Subcutaneous preadipocyte (primary cell): ENCODE data around the gene ZNF691. TPM values are rescaled to one million over a fixed set of nuclear protein-coding genes. Genes with fewer than 3 reads are reported as not detected.

Experiments used
- total RNA-seq: library from RNA; depleted of rRNA; stranded (reverse); fragments of >200 nt; gene quantifications from 2 replicates; pipeline ENCODE4 v1.2.3, GENCODE V29; 2012

Gene ZNF691, protein sequence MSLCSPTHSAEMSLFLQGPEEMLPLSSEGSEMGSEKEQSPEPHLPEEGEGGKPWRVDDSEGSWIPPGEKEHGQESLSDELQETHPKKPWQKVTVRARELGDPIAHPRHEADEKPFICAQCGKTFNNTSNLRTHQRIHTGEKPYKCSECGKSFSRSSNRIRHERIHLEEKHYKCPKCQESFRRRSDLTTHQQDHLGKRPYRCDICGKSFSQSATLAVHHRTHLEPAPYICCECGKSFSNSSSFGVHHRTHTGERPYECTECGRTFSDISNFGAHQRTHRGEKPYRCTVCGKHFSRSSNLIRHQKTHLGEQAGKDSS
- 7.6 and 9.2 TPM in 2 replicates for total RNA-seq

GRCh38 chr1:42846257-42847110 is at the start of gene ZNF691:
ZNF691 (plus strand) TSS chr1:42846613; CDS start chr1:42849659, 3,046 bp downstream.

DNA sequence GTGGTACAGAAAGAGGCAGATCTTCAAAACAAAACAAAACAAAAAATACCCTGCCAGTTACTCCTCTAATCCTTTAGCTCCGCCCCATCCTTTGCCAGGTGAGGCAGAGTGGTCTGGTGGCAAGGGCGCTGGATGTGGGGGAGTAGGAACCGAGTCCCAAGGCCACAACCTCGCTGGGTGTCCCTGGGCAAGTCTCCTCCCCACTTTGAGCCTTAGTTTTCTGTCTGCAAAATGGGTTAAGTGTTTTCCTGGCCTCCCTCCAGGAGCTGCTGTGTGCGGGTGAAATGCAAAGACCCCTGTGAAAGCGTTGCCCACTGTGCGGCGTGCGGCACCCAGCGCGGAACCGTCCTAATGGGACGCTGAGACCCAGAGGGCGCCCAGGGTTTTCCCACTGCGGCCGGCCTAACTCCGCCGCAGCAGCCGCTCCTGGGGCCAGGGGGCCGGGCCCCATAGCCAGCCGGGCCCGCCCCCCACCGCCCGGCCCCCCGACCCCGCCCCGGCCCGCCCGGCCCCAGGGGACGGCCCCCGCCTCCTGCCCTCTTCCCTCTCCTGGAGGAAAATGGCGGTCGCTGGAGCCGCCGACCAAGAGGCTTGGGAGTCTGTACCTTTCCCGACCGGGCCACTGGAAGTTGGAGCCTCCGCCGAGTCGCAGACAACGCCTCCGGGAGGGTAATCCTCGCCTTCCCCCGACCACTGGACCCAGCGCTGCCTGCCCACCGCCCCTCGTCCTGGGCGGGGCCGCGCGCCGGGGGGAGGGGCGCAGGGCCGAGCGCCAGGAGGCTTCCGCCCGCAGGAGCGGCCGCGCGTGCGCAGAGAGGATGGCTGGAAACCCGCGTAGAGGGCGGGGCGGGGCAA is 29.6 kb upstream of the ZNF691 start, which contains the start of the genes ERMAP and SVBP:
Gene ERMAP, plus strand, starts transcription at position 538 of the 855 bp plus-strand sequence. CDS start 13,327 bp downstream, outside the sequence.
Gene SVBP, minus strand, starts transcription at position 813 of the 855 bp plus-strand sequence. CDS start 853 bp downstream, outside the sequence.

Other genes with a start within 250 kb of the ZNF691 start
- 35.2 and 37.8 TPM in 2 replicates for gene PPIH, start 188.2 kb upstream of the ZNF691 start, total RNA-seq
- gene YBX1, start 164.2 kb upstream of the ZNF691 start, total RNA-seq = 853 and 942 TPM in 2 replicates
- gene CLDN19, start 106.4 kb upstream of the ZNF691 start, total RNA-seq = not detected in 2 replicates
- 99.7 and 111 TPM in 2 replicates for gene P3H1, start 79.6 kb upstream of the ZNF691 start, total RNA-seq
- gene C1orf50, start 79.4 kb upstream of the ZNF691 start, total RNA-seq = 3.3 and 3.5 TPM in 2 replicates
- under 0.01 TPM in 1 of 2 replicates, not detected in the other for gene TMEM269, start 61.6 kb upstream of the ZNF691 start, total RNA-seq
- 8.6 and 13.2 TPM in 2 replicates for gene ERMAP, start 29.5 kb upstream of the ZNF691 start, total RNA-seq
- 8.8 and 9.9 TPM in 2 replicates for gene SVBP, start 29.2 kb upstream of the ZNF691 start, total RNA-seq
- gene SLC2A1, start 112.3 kb downstream of the ZNF691 start, total RNA-seq = 17.3 and 31.7 TPM in 2 replicates